ENCODE results near the gene WHAMM.
"Not testable (repeated sequence)": the region's sequence is repeated elsewhere in the genome, so short reads cannot be mapped to it uniquely, and the experiment has no call there.

Gene WHAMM

DNA sequence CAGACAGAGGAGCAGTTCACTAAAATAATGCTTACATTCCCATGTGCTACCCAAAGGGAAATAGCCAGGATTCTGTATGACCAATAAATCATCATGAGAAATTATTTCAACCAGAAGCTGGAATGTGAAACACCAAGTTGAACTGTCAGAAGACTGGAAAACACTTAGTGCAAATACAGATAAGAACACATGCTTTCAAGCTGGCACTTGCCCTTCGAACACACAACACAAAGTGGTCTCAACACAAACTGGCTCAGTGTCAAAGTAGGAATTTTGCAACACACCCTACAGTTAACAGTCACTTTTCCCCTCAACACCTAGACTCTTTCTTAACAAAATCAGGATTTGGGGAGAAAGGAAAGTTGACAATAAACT is 4.9 kb upstream of the WHAMM start:
- no peak for DNase-seq

DNA sequence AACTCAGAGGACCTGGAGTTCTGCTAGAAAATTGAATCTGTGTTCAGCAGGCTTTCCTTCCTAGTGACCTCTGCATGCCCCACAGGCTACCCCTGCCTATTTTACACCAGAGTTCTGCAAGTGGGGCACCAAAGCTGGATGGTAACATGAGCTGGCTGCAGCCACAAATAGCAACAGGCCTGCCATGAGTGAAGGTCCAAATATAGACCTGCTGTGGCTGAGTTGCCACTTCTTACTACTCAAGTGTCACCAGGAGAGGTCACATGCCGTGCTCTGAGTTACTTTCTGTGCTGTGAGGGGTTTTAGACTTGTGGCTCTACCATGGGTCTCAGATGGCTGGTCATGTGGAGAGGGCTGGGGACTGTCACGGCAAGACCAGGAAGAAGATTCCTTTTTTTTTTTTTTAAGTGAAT is 3.4 kb upstream of the WHAMM start, which contains the start of gene FSD2:
Gene FSD2 (minus strand): TSS at position 76 of the 413 bp plus-strand sequence. CDS start 18,679 bp downstream, outside the sequence.
- peak; percentile 35 for DNase-seq

DNA sequence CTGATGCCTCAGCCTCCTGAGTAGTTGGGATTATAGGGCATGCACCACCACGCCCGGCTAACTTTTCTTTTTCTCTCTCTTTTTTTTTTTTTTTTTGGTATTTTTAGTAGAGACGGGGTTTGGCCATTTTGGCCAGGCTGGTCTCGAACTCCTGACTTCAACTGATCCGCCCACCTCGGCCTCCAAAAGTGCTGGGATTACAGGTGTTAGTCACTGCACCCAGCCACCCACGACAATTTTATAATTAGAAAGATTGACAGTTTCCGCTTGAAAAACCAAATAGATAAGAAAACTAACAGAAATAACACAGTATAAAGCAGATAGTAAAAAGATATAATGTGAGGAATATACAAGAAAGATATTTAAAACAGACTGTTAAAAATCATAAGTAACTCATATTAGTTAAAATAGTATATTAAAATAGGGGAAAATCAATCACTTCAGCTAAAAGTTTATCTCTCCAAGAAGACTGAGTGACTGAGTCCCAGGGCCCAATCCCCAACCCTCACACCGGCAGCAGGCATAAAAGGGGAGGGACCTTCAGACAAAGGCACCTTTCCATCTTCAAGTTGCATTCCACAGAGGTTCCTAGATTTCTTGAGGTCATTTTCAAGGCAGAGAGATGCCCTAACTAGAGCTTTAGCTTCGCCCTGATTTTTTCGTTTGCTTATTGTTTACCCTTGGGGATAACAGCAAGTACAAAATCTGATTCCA is 1.4 kb upstream of the WHAMM start:
- DNase-seq: no peak

DNA sequence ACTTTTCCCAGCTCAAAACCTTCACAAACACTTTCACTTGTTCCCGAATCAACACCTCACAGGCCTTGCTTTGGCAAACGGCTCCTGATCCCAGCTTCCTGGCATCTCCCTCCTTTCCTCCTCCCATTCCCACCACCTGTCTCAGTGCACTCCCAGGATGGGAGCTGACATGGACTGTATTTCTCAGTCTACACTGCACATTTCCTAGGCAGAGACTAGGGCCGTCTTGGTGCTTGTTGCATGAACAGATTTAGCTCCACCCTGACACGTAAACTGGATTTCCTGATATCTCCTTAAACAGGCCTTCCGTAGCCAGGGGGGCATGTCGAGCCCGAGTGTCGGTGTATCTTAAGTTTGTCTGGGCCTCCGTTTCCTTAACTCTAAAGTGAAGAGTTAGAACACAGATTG is 790 bp upstream of the WHAMM start:
- no peak for DNase-seq

DNA sequence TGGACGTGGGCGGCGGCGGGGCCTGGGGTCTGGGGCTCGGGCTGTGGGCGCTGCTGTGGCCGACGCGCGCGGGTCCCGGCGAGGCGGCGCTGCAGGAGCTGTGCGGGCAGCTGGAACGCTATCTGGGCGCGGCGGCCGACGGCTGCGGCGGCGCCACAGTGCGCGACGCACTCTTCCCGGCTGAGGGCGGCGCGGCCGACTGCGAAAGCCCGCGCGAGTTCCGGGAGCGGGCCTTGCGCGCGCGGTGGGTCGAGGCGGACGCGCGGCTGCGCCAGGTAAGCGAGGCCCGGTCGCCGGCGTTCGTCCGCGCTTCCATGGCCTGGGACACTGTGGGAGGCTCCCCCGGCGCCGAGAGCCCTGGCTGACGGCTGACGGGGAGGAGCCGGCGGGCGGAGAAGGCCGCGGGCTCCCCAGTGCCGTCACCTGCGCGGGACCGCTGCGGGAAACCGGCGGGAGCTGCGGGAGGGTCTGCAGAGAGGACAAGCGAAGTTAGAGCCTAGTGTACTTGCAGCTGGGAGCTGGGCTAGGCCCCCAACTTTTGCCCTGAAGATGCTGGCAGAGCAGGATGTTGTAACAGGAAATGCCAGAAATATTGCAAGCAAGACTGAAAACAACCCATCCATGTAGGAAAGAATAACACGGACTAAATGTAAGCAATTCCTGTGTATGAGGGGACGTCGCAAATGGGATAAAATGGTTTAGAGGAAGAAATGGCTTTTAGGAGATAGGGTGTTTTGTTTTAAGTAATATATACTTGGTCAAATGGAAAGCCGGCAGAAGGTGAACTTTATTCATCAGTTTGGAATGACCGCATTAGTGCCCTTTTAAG is 847 bp downstream of the WHAMM start:
- DNase-seq: no peak

DNA sequence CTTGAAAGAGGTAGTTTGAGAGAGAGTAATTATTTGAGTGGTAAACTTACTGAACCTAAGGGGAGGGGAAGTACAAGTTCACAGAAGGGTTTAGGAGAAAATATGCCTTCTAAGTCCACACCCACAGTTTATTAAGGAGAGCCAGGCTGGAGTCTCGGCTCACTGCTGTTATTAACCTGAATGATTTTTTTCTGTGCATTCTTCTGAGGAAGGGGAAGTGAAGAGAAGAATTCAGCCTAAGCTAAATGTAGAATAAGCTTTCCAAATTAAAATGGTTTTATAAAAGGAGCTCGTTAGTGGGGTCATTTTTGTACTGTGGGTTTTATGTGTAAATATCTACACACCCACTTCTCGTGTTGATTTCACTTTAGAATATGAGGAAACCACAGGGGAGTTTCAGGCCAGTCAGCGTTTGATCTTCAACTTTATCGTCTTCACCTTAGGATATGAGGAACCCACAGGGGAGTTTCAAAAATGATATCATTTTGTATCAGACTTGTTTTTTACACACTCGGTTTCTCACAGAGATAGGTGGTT is 1.5 kb downstream of the WHAMM start:
- no peak for DNase-seq

DNA sequence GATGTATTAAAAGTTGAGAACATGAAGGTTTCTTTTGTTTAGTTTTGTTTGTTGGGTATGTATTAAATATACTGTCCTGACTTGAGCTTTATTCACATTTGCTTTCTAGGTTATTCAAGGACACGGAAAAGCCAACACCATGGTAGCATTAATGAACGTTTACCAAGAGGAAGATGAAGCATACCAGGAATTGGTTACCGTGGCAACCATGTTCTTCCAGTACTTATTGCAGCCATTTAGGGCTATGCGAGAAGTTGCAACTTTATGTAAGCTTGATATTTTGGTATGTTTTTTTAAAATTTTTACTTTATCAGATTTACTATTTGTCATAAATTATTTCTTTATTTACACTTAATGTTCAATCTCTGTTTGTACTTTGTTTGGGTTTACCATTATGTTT is 3.6 kb downstream of the WHAMM start:
- DNase-seq: no peak

DNA sequence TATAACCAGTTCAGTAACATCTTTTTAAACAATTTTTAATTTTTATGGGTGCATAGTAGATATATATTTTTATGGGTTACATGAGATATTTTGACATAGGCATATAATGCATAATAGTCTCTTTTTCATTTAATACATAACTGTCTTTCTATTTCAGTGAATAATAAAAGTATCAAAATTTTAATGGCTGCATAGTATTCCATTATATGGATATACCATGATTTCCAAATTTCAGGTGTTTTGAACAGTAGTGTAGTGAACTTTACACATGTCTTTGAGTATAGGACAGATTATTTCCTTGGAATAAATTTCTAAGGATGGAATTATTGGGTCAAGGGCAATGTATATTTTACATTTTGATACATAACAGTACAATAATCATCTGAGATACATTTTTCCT is 10.7 kb downstream of the WHAMM start:
- DNase-seq: no peak

DNA sequence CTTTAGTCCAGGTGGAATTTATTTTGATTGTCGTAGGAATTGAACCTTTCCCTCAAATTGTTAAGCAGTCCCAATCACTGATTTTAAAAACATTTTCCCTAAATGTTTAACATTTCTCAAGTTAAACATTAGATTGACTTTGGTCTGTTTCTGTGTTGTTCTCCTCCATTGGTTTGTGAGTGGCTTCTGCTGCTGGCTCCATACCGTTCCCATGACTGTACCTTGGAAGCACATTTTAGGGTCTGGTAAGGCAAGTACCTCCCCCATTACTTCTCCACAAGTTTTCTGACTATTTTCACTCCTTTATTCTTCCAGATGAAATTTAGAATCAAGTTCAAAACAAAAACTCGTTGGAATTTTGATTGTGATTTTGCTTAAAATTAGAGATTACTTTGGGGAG is 12.0 kb downstream of the WHAMM start:
- not testable (repeated sequence) for DNase-seq

DNA sequence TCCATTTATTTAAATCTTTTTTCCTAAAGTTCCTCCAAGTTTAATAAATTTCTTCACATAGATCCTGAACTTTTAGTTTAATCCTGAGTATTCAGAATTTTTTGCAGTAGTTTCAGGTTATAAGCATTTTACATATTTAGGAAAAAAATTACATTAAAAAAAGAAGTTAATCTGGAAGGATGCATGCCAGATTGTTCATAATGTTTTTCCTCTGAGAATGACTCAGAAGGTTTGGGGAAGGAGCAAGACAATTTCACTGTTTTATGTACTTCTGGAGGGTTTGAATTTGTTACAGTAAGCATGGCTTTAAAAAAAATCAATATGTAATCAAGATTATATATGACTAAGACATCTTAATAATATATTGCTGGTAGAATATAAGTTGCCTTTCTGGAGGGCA is 12.4 kb downstream of the WHAMM start:
- DNase-seq: not testable (repeated sequence)

DNA sequence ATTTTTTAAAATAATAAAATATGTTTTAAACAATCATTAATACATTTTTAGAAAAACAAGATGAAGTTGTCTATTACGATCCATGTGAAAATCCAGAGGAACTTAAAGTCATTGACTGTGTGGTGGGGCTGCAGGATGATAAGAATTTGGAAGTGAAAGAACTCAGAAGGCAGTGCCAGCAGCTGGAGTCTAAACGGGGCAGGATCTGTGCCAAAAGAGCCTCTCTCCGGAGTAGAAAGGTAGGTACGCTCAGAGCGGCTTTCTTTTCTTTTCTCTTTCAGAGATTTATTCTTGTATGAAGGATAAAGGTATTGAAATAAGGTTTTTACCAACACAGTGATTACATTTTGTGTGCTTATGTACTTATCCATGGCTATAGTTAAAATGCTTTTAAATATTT is 13.6 kb downstream of the WHAMM start:
- no peak for DNase-seq

DNA sequence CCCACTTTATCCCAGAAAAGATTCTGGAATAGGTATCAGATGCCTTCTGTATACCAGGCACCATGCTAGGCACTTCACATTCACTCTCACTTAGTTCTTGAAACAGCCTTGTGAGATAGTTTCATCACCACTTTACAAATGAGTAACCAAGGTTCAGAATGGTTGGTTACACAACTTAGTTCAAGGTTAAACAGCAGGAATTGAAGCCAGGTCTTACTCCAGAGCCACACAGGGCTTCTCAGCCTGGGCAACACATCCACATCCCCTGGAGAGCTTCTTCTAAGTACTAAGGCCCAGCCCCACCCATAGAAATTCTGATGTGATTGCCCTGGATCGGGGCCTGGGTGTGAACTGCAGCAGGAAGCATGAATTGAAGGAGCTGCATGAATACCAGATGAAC is 18.6 kb downstream of the WHAMM start:
- no peak for DNase-seq

DNA sequence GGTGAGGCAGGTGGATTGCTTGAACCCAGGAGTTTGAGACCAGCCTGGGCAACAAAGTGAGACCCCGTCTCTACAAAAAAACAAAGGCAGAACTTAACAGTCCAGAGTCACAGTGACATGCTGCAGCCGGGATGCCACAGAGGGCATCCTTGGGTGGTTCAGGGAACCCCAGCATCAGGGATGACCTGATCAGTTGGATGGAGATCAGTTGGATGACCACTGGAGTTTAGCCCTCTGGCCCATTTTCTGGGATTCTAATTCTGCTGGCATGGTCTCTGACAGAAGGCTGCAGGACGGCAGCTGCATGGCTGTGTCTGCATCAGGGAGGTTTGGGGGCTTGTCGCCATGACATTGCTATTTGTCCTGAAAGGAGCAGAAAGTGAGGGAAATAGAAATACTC is 19.8 kb downstream of the WHAMM start:
- DNase-seq: no peak

DNA sequence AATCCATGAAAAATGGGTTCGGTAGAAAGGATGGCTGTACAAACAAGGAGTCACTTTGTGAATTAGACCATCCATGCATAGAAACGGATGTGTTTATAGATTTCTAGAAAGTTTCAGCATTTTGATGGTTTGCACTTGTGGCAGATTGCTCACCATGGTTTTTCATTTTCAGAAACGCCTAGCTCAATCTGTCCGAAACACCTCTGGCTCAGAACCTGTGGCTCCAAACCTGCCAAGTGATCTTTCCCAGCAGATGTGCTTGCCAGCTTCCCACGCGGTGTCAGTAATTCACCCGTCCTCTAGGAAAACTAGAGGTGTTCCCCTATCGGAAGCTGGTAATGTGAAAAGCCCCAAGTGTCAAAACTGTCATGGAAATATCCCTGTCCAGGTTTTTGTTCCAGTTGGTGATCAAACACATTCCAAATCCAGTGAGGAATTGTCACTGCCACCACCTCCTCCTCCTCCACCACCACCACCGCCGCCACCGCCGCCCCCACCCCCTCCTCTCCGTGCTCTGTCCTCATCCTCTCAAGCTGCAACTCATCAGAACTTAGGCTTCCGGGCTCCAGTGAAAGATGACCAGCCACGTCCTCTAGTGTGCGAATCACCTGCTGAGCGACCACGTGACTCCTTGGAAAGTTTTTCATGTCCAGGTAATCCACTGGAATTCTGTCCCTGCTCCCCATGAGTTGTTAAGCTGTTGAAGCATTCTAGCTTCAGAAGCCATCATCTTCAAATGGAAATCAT is 21.2 kb downstream of the WHAMM start:
- no peak for DNase-seq

DNA sequence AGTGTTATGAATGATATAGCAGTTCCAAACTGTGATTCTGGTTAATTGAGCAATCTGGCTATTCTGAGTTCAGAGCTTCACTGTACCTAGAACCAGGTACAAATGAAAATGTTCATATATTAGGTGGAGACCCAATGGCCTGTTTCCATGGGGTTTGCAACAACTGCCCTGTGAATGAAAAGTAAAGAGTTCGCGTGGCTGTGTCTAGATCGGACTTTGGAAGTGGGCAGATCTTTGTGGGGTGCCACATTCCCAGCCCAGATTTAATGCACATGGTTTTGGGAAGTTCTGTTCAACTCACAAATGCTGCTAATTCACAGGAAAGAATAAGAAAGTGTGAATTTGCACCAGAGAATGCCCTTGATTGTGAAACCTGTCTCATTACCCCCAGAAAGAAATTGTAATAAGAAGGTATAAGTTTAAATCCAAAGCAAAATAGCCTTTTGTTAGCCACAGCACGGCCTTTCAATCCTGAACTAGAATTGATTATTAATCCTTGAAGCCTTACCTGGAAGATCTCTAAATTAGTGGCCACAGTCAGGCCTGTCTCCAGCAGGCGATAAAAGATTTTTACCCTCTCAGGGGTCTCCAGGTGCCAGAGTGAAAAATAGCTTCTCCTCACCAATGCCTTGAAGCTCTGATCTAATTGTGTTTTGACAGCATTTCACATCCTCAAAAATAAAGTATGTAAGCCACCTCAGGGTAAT is 22.6 kb downstream of the WHAMM start:
- DNase-seq: no peak

DNA sequence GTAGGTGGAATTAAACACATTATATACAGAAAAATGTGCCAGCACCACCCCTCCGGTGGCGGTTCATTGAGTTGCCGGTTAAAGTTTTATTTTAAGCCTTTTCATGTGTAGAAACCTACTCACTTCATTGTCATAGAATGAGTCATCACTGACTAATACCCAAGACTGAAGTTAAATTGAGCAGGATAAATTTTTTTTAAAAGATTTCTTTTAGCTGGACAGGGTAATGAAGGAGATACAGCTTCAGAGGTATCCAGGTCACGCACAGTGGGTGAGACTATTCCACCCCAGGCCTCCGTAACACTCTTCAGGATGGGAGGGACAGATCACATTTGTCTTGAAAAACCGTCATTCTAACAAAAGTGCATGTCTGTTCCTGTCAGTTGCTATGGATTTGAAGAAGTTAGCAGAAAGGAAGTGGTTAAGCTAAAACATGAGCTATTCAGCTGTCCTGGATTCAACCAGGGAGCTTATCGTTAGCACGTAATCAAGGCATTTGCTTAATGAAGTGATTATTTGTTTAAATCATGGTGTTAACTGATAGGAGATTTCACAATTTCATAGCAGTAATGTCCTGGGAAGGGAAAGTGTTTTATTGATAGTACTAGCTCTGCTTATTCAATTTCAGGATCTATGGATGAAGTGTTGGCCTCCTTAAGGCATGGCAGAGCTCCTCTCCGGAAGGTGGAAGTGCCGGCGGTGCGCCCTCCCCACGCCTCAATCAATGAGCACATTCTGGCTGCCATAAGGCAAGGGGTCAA is 23.4 kb downstream of the WHAMM start:
- no peak for DNase-seq

DNA sequence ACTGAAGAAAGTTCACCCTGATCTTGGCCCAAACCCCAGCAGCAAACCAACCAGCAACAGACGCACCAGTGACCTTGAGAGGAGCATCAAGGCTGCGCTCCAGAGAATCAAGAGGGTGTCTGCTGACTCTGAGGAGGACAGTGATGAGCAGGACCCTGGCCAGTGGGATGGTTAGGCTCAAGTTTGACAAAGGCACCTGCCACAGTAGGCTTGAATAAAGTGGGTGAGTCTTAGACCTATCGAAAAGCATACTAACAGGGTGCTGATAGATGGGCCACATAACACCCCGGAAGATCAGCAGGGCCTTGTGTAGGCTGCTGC is 23.9 kb downstream of the WHAMM start:
- DNase-seq: no peak

DNA sequence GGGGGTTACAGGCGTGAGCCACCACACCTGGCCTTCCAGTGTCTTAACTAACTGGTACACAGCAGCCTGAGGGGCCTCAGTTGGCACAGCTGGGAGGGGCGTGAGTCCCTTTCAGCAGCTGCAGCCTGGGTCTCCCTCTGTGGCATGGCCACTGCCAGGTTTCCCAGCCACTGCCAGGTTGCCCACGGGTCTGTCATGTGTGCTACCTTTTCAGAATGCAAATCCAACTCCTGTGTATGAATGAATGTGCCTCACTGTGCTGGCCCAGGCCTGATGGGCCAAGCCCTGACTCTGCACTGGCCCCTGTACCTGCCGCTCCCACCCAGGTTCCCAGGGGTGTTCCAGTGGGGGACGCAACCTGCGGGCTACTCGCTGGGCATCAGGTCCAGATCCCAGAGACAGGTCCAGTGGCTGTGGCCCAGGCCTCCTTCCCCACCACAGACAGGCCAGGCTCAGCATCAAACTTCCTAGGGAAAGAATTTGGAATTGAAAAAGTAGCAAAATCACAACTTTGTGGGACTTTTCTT is 26.0 kb downstream of the WHAMM start:
- DNase-seq: no peak

DNA sequence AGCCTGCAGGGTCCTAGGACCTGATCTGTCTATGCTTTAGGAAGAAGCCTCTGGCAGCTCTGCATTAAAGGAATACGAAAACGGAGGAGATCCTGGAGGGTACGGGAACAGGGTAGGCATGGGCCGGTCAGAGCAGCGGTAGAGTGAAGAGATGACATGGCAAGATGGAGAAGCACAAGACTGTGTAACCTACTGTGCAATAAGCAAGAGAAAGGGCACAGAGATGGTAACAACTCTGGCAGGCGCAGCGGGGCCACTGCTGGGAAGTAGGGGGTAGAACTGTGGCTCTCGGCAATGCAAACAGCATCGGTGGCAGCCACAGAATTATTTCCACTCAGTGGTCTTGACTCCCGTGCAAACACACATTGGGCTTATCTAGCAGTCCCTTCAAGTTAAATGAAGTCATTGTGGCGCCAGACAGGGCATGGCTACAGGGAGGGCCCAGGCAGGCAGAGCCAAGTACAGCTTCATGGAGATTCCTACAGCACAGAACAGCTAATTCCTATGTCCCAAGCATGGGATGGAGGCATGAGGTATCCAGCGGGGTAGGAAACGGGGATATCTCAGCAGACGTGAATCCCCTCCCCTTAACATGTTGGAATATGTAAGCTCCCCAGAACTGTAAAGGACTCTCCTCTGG is 28.8 kb downstream of the WHAMM start:
- no peak for DNase-seq

DNA sequence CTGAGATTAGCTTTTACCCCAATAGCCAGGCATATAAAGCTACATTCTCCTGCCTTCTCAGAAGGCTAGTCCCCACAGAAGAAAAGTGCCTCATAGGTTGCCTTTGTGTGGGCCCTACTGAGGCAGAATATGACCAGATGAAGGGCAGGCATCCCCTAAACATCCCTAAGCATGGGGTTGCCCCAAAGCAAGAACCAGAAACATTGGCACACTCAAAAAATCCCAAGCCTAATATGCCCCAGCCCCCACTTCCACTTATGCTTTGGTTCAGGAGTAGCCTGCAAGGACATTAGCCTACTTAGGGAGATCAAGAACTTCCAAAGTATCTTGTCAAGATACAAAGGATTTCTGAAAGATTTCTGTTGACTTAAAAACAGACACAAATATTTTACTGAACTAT is 29.7 kb downstream of the WHAMM start:
- no peak for DNase-seq

DNA sequence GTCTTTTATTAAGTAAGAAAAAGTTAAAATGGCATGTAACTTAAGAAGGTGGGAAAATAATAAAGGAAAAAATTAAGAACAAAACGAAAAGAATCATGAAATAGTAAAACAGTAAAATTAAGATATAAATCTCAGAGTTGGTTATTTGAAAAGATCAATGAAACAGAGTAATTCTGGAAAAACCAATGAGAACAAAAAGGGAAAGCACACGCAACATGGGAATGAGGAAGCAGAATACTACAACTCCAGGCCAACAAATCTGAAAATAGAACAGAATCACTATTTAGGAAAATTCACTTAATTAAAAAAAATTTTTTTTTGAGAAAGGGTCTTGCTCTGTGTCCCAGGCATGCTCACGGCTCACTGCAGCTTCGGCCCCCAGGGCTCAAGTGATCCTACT is 30.7 kb downstream of the WHAMM start:
- DNase-seq: no peak

Data from NCI-H2029 (cell line).